Spleen (tissue), 11 donors: ENCODE data around the gene TMEM129. TPM values are rescaled to one million over a fixed set of nuclear protein-coding genes. Genes with fewer than 3 reads are reported as not detected.

Experiments used
- DNase-seq: peaks from one replicate; pipeline ENCODE4 v3.0.0-alpha.2; 2020
- H3K27ac ChIP-seq, 8 donors: fragments of 200-600 bp; sonication (generic) in 7 of 8; 1 replicate in 4 of 8; 2 replicates in 4 of 8; pipeline versions ENCODE4 v1.5.0 to v1.8.0; 2016 to 2021; ENCODE audit warnings: inconsistent platforms in 4 of 8, mild to moderate bottlenecking in 4 of 8, moderate library complexity in 1 of 8
- H3K27me3 ChIP-seq, 7 donors: fragments of 200-600 bp; sonication (generic) in 6 of 7; replicated peaks in 1 of 7; 1 replicate in 4 of 7; 2 replicates in 3 of 7; pipeline versions ENCODE4 v1.5.0 to v1.8.0; 2016 to 2021; ENCODE audit warnings: inconsistent platforms in 3 of 7, mild to moderate bottlenecking in 1 of 7
- H3K36me3 ChIP-seq, 6 donors: fragments of 200-600 bp; sonication (generic) in 5 of 6; 1 replicate in 4 of 6; 2 replicates in 2 of 6; pipeline versions ENCODE4 v1.5.0 to v1.8.0; 2016 to 2021; ENCODE audit warnings: inconsistent platforms in 2 of 6
- H3K4me1 ChIP-seq, 6 donors: fragments of 200-600 bp; sonication (generic) in 5 of 6; 1 replicate in 3 of 6; 2 replicates in 3 of 6; pipeline versions ENCODE4 v1.5.0 to v1.8.0; 2016 to 2021; ENCODE audit warnings: inconsistent platforms in 3 of 6
- H3K4me3 ChIP-seq, 8 donors: fragments of 200-600 bp; sonication (generic) in 7 of 8; 1 replicate in 4 of 8; 2 replicates in 4 of 8; pipeline versions ENCODE4 v1.5.0 to v1.8.0; 2016 to 2021; ENCODE audit warnings: inconsistent platforms in 4 of 8, mild to moderate bottlenecking in 4 of 8, moderate library complexity in 2 of 8
- H3K9me3 ChIP-seq, 8 donors: fragments of 200-600 bp; sonication (generic) in 7 of 8; 1 replicate in 4 of 8; 2 replicates in 4 of 8; pipeline versions ENCODE4 v1.5.0 to v1.8.0; 2016 to 2021; ENCODE audit warnings: inconsistent platforms in 4 of 8
- POLR2A ChIP-seq, 3 donors: fragments of 450-650 bp; IDR thresholded peaks; one replicate each; pipeline ENCODE4 v1.5.1; 2017; ENCODE audit warnings: antibody characterized with exemption in 3 of 3, mild to moderate bottlenecking in 1 of 3
- POLR2AphosphoS5 ChIP-seq, 3 donors: sonication (generic); formaldehyde crosslinking; IDR thresholded peaks; one replicate each; pipeline ENCODE4 v1.5.1; 2017; ENCODE audit warnings: antibody characterized with exemption in 3 of 3
- WGBS, 5 donors: extraction: QIAGEN DNeasy Blood & Tissue Kit in 3 of 5; methylation state at CpG; one replicate each; pipeline versions ENCODE4 v1.1.5 to v1.1.7; 2013 to 2018; 5-methylcytosine and 5-hydroxymethylcytosine counted together
- intact Hi-C: fragments of 100-400 bp; cut with DNase I; formaldehyde crosslinking; loops from one replicate; pipeline ENCODE4 v1.15.0; 2023; ENCODE audit warnings: low total_unique reads
- polyA plus RNA-seq, 3 donors: library from polyadenylated mRNA; stranded (reverse); fragments of 200-250 nt; gene quantifications; one replicate each; pipeline ENCODE4 v1.2.1, GENCODE V29; 2013
- total RNA-seq, 7 donors: library from RNA; depleted of rRNA in 3 of 7; stranded (reverse); fragments of >200 nt in 3 of 7; fragmentation: NEBNext Ultra II Directional in 4 of 7; extraction: Animal tissue kit (Norgen Biotek cat#: 25700) in 4 of 7; gene quantifications; one replicate each; pipeline versions ENCODE4 v1.1.0 to v1.2.1, GENCODE V29; 2016 to 2021
- TF ChIP-seq, protein P1 (sequence below), 11 experiments: fragments of 200-600 bp in 7 of 11; fragments of 450-650 bp in 4 of 11; sonication (generic) in 4 of 11; IDR thresholded peaks in 8 of 11; conservative IDR thresholded peaks in 3 of 11; 1 replicate in 7 of 11; 2 replicates in 4 of 11; pipeline versions ENCODE4 v1.4.0 to v1.8.0; 2016 to 2021; ENCODE audit warnings: antibody characterized with exemption in 11 of 11, inconsistent platforms in 4 of 11, mild to moderate bottlenecking in 1 of 11
- donor health status: healthy with polysubstance abuse.
- donor health status: DM: no; HTN: no; CAD: no; lungs with moderate emphysema.
- donor health status: DM: no; HTN: no; CAD: no.
- donor health status: Bipolar disorder and iron deficiency.
- donor health status: healthy.
- donor health status: DM: no; HTN: no; CAD: no.
- donor health status: DM: yes; HTN: yes; CAD: no.

TMEM129 gene
- total and polyA plus RNA-seq, 10 donors, result 17.2 to 51.0 (median 32.5) TPM

- peak; percentile 84 for DNase-seq
- 83 to 94% (median 89%) methylated on average over 12 to 23 of the region's 23 CpGs for WGBS, 5 donors
- H3K27me3 ChIP-seq, result no peaks in the 10 kb centered on the region
- peak overlapping the region in 1 of 8 donors; percentile 85 for H3K27ac ChIP-seq
- peak overlapping the region in 3 of 8 donors; percentile 77 to 92 (median 82) for H3K4me3 ChIP-seq
- intact Hi-C loops, result no loop called here
- H3K36me3 ChIP-seq, result peaks cover 0 to 10% (median 2%) of the 10 kb centered on the region in 6 donors
- H3K4me1 ChIP-seq, result peaks cover 8 to 25% (median 18%) of the 10 kb centered on the region in 6 donors
- TF ChIP-seq, protein P1, sequence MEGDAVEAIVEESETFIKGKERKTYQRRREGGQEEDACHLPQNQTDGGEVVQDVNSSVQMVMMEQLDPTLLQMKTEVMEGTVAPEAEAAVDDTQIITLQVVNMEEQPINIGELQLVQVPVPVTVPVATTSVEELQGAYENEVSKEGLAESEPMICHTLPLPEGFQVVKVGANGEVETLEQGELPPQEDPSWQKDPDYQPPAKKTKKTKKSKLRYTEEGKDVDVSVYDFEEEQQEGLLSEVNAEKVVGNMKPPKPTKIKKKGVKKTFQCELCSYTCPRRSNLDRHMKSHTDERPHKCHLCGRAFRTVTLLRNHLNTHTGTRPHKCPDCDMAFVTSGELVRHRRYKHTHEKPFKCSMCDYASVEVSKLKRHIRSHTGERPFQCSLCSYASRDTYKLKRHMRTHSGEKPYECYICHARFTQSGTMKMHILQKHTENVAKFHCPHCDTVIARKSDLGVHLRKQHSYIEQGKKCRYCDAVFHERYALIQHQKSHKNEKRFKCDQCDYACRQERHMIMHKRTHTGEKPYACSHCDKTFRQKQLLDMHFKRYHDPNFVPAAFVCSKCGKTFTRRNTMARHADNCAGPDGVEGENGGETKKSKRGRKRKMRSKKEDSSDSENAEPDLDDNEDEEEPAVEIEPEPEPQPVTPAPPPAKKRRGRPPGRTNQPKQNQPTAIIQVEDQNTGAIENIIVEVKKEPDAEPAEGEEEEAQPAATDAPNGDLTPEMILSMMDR (IDR thresholded peaks at IDR 0.05 in 8 of 11, conservative IDR thresholded peaks at IDR 0.05 in 3 of 11), result no peak
- TF ChIP-seq POLR2AphosphoS5 (IDR thresholded peaks at IDR 0.05) (no peak), POLR2A (IDR thresholded peaks at IDR 0.05) (no peak)
- no peaks in the 10 kb centered on the region for H3K9me3 ChIP-seq
Measured at GRCh38 chr4:1685235-1686150, 35.6 kb downstream of the TMEM129 start.

DNA sequence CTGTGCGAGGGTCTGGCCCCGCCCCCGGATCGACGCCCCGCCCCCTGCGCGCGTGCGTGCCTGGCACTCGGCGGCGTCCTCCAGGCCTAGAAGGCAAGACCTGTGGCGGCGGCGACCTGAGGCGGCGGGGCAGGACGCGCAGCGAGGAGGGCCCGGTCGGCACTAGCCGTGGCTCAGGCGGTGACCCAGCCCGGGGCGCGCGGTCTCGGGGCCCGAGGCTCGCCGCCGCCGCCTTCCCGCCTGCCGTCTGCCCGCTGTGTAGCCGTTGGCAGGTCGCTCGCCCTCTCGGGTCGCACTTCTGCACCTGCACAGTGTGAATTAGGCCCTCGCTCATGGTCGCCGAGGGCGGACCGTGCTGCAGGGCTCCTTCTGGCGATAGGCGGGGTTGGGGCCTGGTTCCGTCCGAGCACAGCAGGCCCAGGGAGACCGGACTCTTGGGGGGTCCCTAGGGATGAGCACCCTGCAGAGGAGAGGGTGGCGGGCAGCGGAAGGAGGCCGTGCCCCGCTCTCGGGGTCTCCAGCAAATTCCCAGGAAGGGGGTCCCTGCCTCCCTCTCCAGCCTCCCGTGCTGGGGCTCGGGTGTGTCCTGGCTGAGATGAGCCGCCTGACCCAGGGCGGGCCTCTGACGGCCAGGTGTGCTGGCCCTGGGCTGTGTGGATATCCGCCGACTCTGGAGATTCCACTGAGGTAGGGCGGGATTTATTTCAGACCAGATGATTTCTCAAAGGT, 36.5 kb downstream of the TMEM129 start:
- 29 to 91% (median 31%) methylated on average over 14 to 66 of the region's 66 CpGs for WGBS, 5 donors
- peak overlapping the region; percentile 28 to 92 (median 64) for H3K4me3 ChIP-seq
- peak overlapping the region in 6 of 8 donors; percentile 55 to 85 (median 62) for H3K27ac ChIP-seq
- H3K27me3 ChIP-seq, result no peaks in the 10 kb centered on the region
- TF ChIP-seq POLR2A (IDR thresholded peaks at IDR 0.05), result no peak
- peak in 2 of 3 donors; percentile 31 to 58 for TF ChIP-seq POLR2AphosphoS5 (IDR thresholded peaks at IDR 0.05)
- TF ChIP-seq, protein P1 (IDR thresholded peaks at IDR 0.05 in 8 of 11, conservative IDR thresholded peaks at IDR 0.05 in 3 of 11), result no peak
- peak; percentile 99 for DNase-seq
- H3K36me3 ChIP-seq, result peaks cover 0 to 3% (median 0%) of the 10 kb centered on the region in 6 donors
- intact Hi-C loops, result no loop called here
- H3K4me1 ChIP-seq, result peaks cover 8 to 25% (median 18%) of the 10 kb centered on the region in 6 donors
- no peaks in the 10 kb centered on the region for H3K9me3 ChIP-seq

GRCh38 chr4:1683736-1684505, 37.2 kb downstream of the TMEM129 start, which contains the start of gene FAM53A:
TSS of gene FAM53A (minus strand) at chr4:1684313. CDS start at chr4:1668741, 15,572 bp downstream.
- no peaks in the 10 kb centered on the region for H3K9me3 ChIP-seq
- DNase-seq, result no peak
- TF ChIP-seq POLR2A (IDR thresholded peaks at IDR 0.05), result no peak
- TF ChIP-seq, protein P1 (IDR thresholded peaks at IDR 0.05 in 8 of 11, conservative IDR thresholded peaks at IDR 0.05 in 3 of 11), result peak in 1 of 11 experiments; percentile 13
- peak in 2 of 3 donors; percentile 7 to 50 for TF ChIP-seq POLR2AphosphoS5 (IDR thresholded peaks at IDR 0.05)
- peak within 1 kb of the TSS; percentile 59 to 92 (median 72) for H3K4me3 ChIP-seq
- 0 to 1% (median 1%) methylated on average over 31 to 118 of the region's 118 CpGs for WGBS, 5 donors
- no peaks in the 10 kb centered on the region for H3K36me3 ChIP-seq
- intact Hi-C loops, result no loop called here
- no peaks in the 10 kb centered on the region for H3K27me3 ChIP-seq
- peaks cover 8 to 25% (median 18%) of the 10 kb centered on the region in 6 donors for H3K4me1 ChIP-seq
- H3K27ac ChIP-seq, result peak within 1 kb of the TSS; percentile 58 to 85 (median 78)
